HepG2 (cell line): Measurements from ENCODE around the gene TSC22D2. TPM values are rescaled to one million over a fixed set of nuclear protein-coding genes. Genes with fewer than 3 reads are reported as not detected.

Source experiments
- GABPA ChIP-seq, 2 experiments: IDR thresholded peaks; 2 replicates each; pipeline ENCODE4 v1.6.1; 2011 to 2016; ENCODE audit warnings: low read depth in 2 of 2, low read length in 1 of 2, missing biosample characterization in 1 of 2, missing genetic modification characterization in 1 of 2
- MEF2D ChIP-seq: sonication (generic); formaldehyde crosslinking; IDR thresholded peaks from 2 replicates; pipeline ENCODE4 v1.5.1; 2020; ENCODE audit warnings: mild to moderate bottlenecking, missing genetic modification reagents
- NFE2 ChIP-seq: sonication (generic); formaldehyde crosslinking; IDR thresholded peaks from 2 replicates; pipeline ENCODE4 v1.4.0; 2020; ENCODE audit warnings: missing genetic modification reagents
- SOX13 ChIP-seq, 3 experiments: fragments of 450-650 bp in 1 of 3; sonication (generic) in 1 of 3; formaldehyde crosslinking in 1 of 3; IDR thresholded peaks in 2 of 3; conservative IDR thresholded peaks in 1 of 3; 2 replicates each; pipeline versions ENCODE4 v1.5.0 to v1.6.1; 2016 to 2020; ENCODE audit warnings: antibody characterized with exemption in 1 of 3, mild to moderate bottlenecking in 1 of 3, missing compliant biosample characterization in 1 of 3, missing genetic modification reagents in 1 of 3, moderate library complexity in 1 of 3
- TOPORS ChIP-seq: sonication (generic); formaldehyde crosslinking; IDR thresholded peaks from 2 replicates; pipeline ENCODE4 v1.8.0; 2023; ENCODE audit warnings: mild to moderate bottlenecking, missing genetic modification reagents
- ZNF264 ChIP-seq: sonication (generic); formaldehyde crosslinking; IDR thresholded peaks from 2 replicates; pipeline ENCODE4 v1.4.0; 2020; ENCODE audit warnings: missing genetic modification reagents
- ZNF775 ChIP-seq: sonication (generic); formaldehyde crosslinking; IDR thresholded peaks from 2 replicates; pipeline ENCODE4 v1.4.0; 2020; ENCODE audit warnings: missing genetic modification reagents, mild to moderate bottlenecking, moderate library complexity, borderline replicate concordance
- ZNF792 ChIP-seq: IDR thresholded peaks from 2 replicates; pipeline ENCODE4 v1.6.1; 2016
- ZNF878 ChIP-seq: sonication (generic); formaldehyde crosslinking; IDR thresholded peaks from 2 replicates; pipeline ENCODE4 v1.8.1; 2023; ENCODE audit warnings: mild to moderate bottlenecking, missing genetic modification reagents, moderate library complexity
- ZSCAN25 ChIP-seq: sonication (generic); formaldehyde crosslinking; IDR thresholded peaks from 2 replicates; pipeline ENCODE4 v1.8.0; 2022; ENCODE audit warnings: mild to moderate bottlenecking, missing genetic modification reagents
- polyA plus RNA-seq, 8 experiments: library from polyadenylated mRNA; depleted of rRNA in 3 of 8; stranded (reverse) in 7 of 8; unstranded in 1 of 8; fragments of >200 nt; fragmentation: Illumina TruSeq in 4 of 8; extraction: Trizol in 4 of 8; gene quantifications; 2 replicates each; pipeline versions ENCODE4 v1.2.1 to v1.2.3, GENCODE V29; 2011 to 2016; ENCODE audit warnings: low read depth in 4 of 8, missing spikeins in 1 of 8, mixed read lengths in 1 of 8; ENCODE audit not compliant: insufficient read depth in 1 of 8
- total RNA-seq, 5 experiments: library from RNA; depleted of rRNA; stranded (reverse); fragments of >200 nt; fragmentation: Illumina TruSeq; extraction: Trizol; gene quantifications; 2 replicates each; pipeline ENCODE4 v1.2.3, GENCODE V29; 2016; ENCODE audit warnings: low read depth in 1 of 5
- TF ChIP-seq, protein P1 (sequence below): sonication (generic); formaldehyde crosslinking; IDR thresholded peaks from 2 replicates; pipeline ENCODE4 v1.5.0; 2020; ENCODE audit warnings: mild to moderate bottlenecking, missing genetic modification reagents, moderate library complexity
- TF ChIP-seq, protein P2 (sequence below): sonication (generic); formaldehyde crosslinking; IDR thresholded peaks from 2 replicates; pipeline ENCODE4 v1.5.1; 2020; ENCODE audit warnings: mild to moderate bottlenecking, missing genetic modification reagents, moderate library complexity
- TF ChIP-seq, protein P3 (sequence below): sonication (generic); formaldehyde crosslinking; IDR thresholded peaks from 2 replicates; pipeline ENCODE4 v1.4.0; 2020; ENCODE audit warnings: missing genetic modification reagents, borderline replicate concordance
- TF ChIP-seq, protein P4 (sequence below): fragments of 450-650 bp; IDR thresholded peaks from 2 replicates; pipeline ENCODE4 v1.6.1; 2016
- TF ChIP-seq, protein P5 (sequence below): IDR thresholded peaks from 2 replicates; pipeline ENCODE4 v1.6.1; 2016

TSC22D2 gene
- total and polyA plus RNA-seq, 2 of the 13 experiments (the other 11 are each of a cell fraction or from before 2014, with no cell fraction given), result 4.6 to 8.2 TPM

DNA sequence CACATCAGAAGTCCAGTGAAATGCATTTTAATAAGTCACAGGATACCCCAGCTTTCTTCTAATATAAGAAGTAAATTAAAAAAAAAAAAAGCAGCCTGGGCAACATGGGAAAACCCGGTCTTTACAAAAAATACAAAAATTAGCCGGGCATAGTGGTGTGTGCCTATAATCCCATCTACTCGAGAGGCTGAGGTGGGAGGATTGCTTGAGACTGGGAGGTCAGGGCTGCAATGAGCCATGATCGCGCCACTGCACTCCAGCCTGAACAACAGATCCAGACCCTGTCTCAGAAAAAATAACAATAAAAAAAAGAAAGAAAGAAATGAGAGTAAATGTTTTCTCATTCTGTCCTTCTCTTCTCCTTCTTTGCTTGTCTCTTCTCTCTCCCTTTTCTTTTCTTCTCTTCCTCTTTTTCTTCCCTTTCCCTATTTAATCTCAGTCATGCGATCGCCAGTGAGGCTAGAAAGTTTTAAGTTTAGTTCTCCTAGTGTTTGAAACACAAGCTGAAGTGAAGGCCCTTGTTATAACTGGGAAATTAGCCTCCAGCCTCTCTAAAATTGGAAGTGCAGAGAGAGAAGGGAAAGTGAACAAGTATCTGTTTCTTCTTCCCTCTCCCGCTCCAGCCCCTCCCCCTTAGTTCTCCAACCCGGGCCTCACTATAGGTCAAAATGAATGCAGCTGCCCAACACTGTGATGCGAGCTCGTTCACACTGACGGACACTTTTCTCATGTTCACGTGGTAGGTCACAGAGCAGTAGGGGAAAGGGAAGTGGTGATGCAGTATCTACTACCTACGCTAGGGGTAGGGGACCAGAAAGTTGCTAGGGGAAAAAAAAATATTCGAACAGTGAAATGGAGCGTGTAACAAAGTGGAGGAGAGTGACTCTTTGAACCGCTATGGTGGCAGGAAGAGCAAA, 23.5 kb upstream of the TSC22D2 start (continued):
- TF ChIP-seq, protein P1, sequence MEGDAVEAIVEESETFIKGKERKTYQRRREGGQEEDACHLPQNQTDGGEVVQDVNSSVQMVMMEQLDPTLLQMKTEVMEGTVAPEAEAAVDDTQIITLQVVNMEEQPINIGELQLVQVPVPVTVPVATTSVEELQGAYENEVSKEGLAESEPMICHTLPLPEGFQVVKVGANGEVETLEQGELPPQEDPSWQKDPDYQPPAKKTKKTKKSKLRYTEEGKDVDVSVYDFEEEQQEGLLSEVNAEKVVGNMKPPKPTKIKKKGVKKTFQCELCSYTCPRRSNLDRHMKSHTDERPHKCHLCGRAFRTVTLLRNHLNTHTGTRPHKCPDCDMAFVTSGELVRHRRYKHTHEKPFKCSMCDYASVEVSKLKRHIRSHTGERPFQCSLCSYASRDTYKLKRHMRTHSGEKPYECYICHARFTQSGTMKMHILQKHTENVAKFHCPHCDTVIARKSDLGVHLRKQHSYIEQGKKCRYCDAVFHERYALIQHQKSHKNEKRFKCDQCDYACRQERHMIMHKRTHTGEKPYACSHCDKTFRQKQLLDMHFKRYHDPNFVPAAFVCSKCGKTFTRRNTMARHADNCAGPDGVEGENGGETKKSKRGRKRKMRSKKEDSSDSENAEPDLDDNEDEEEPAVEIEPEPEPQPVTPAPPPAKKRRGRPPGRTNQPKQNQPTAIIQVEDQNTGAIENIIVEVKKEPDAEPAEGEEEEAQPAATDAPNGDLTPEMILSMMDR (CRISPR knock-in tag), result peak; percentile 46
- TF ChIP-seq MEF2D, result no peak
- TF ChIP-seq ZNF775 (CRISPR knock-in tag), result no peak
- TF ChIP-seq TOPORS (CRISPR knock-in tag), result no peak
- TF ChIP-seq ZSCAN25 (CRISPR knock-in tag), result no peak
- TF ChIP-seq, protein P2, sequence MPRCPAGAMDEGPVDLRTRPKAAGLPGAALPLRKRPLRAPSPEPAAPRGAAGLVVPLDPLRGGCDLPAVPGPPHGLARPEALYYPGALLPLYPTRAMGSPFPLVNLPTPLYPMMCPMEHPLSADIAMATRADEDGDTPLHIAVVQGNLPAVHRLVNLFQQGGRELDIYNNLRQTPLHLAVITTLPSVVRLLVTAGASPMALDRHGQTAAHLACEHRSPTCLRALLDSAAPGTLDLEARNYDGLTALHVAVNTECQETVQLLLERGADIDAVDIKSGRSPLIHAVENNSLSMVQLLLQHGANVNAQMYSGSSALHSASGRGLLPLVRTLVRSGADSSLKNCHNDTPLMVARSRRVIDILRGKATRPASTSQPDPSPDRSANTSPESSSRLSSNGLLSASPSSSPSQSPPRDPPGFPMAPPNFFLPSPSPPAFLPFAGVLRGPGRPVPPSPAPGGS (CRISPR knock-in tag), result no peak
- no peak for TF ChIP-seq ZNF792 (CRISPR knock-in tag)
- TF ChIP-seq, protein P3, sequence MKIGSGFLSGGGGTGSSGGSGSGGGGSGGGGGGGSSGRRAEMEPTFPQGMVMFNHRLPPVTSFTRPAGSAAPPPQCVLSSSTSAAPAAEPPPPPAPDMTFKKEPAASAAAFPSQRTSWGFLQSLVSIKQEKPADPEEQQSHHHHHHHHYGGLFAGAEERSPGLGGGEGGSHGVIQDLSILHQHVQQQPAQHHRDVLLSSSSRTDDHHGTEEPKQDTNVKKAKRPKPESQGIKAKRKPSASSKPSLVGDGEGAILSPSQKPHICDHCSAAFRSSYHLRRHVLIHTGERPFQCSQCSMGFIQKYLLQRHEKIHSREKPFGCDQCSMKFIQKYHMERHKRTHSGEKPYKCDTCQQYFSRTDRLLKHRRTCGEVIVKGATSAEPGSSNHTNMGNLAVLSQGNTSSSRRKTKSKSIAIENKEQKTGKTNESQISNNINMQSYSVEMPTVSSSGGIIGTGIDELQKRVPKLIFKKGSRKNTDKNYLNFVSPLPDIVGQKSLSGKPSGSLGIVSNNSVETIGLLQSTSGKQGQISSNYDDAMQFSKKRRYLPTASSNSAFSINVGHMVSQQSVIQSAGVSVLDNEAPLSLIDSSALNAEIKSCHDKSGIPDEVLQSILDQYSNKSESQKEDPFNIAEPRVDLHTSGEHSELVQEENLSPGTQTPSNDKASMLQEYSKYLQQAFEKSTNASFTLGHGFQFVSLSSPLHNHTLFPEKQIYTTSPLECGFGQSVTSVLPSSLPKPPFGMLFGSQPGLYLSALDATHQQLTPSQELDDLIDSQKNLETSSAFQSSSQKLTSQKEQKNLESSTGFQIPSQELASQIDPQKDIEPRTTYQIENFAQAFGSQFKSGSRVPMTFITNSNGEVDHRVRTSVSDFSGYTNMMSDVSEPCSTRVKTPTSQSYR (CRISPR knock-in tag), result peak; percentile 68; the same call in 1 of the 2 replicates
- TF ChIP-seq SOX13 (IDR thresholded peaks at IDR 0.05), result no peak
- no peak for TF ChIP-seq SOX13 (CRISPR knock-in tag; conservative IDR thresholded peaks at IDR 0.05 in 1 of 2, IDR thresholded peaks at IDR 0.05 in 1 of 2)
- TF ChIP-seq, protein P4, sequence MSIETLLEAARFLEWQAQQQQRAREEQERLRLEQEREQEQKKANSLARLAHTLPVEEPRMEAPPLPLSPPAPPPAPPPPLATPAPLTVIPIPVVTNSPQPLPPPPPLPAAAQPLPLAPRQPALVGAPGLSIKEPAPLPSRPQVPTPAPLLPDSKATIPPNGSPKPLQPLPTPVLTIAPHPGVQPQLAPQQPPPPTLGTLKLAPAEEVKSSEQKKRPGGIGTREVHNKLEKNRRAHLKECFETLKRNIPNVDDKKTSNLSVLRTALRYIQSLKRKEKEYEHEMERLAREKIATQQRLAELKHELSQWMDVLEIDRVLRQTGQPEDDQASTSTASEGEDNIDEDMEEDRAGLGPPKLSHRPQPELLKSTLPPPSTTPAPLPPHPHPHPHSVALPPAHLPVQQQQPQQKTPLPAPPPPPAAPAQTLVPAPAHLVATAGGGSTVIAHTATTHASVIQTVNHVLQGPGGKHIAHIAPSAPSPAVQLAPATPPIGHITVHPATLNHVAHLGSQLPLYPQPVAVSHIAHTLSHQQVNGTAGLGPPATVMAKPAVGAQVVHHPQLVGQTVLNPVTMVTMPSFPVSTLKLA, result no peak
- TF ChIP-seq ZNF264 (CRISPR knock-in tag), result no peak
- no peak for TF ChIP-seq GABPA (IDR thresholded peaks at IDR 0.05; ENCODE audit: low read depth, low read length)
- TF ChIP-seq GABPA (CRISPR knock-in tag; IDR thresholded peaks at IDR 0.05; ENCODE audit: low read depth), result 0 out of 2 replicates have a peak, but pooled peaks have one; percentile 16
- TF ChIP-seq, protein P5, sequence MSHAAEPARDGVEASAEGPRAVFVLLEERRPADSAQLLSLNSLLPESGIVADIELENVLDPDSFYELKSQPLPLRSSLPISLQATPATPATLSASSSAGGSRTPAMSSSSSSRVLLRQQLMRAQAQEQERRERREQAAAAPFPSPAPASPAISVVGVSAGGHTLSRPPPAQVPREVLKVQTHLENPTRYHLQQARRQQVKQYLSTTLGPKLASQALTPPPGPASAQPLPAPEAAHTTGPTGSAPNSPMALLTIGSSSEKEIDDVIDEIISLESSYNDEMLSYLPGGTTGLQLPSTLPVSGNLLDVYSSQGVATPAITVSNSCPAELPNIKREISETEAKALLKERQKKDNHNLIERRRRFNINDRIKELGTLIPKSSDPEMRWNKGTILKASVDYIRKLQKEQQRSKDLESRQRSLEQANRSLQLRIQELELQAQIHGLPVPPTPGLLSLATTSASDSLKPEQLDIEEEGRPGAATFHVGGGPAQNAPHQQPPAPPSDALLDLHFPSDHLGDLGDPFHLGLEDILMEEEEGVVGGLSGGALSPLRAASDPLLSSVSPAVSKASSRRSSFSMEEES, result 0 out of 2 replicates have a peak, but pooled peaks have one; percentile 16
- no peak for TF ChIP-seq NFE2 (CRISPR knock-in tag)
- TF ChIP-seq ZNF878, result 0 out of 2 replicates have a peak, but pooled peaks have one; percentile 25
